ENCODE results near the gene FBXW7.

Gene FBXW7

DNA sequence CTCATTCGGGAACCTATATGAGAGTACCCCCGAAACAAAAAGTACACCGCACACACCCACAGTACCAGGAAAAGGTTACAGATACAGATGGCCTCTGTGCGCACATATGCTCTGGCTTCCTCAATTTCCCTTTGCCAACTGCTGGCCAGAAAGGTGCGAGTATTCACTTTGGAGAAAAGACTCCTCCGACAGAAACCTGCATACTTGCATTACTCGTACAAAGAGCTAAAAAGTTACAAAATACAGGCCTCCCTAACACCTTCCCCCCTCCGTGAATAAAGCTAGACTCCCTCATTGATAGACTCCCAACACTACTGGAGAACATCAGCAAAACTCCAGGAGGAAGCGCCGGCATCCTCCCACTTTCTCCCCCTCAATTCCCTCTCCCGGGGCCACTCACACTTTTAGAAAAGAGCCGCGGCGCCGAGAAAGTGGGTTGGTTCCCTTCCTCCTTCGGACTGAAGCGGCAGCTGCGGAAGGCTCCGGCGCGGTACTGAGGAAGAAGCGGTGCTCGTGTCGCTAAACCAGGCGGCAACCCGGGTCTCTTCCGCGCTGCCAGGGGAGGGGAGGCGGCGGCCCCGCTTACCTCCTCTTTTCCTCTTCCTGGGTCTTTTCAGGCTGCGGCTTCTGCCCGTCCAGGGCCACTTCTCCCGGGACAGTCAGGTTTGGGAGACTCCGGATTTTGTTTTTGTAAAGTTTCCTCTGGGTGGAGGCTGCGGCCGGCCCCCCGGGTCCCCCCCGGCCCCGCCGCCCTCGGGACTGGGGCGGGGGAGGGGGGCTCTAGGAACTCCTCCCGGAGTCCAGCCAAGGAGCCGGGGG is 1.1 kb downstream of the FBXW7 start:
- H3K4me2 ChIP-seq = peak overlapping the region; percentile 89
- H3K4me1 ChIP-seq = peaks cover 59% of the 10 kb centered on the region
- TF ChIP-seq Cebpa-rat (IDR thresholded peaks at IDR 0.05) = no peak
- H3K27ac ChIP-seq = peak overlapping the region; percentile 93
- H3K36me3 ChIP-seq = peaks cover 22% of the 10 kb centered on the region
- peak overlapping the region; percentile 98 for H3K4me3 ChIP-seq
- peaks cover 7% of the 10 kb centered on the region for H3K9me3 ChIP-seq
- H4K20me1 ChIP-seq = peaks cover 73% of the 10 kb centered on the region
- no peaks in the 10 kb centered on the region for H3K27me3 ChIP-seq
- peak overlapping the region; percentile 94 for H3K9ac ChIP-seq

GRCh38 chr4:152531479-152531878 is 4.4 kb downstream of the FBXW7 start:
- H3K4me1 ChIP-seq = peaks cover 39% of the 10 kb centered on the region
- peak overlapping the region; percentile 89 for H3K4me2 ChIP-seq
- peaks cover 18% of the 10 kb centered on the region for H3K36me3 ChIP-seq
- H3K27ac ChIP-seq = no peak overlapping the region
- no peaks in the 10 kb centered on the region for H3K27me3 ChIP-seq
- peaks cover 85% of the 10 kb centered on the region for H4K20me1 ChIP-seq
- no peak overlapping the region for H3K9ac ChIP-seq
- TF ChIP-seq Cebpa-rat (IDR thresholded peaks at IDR 0.05) = no peak
- H3K9me3 ChIP-seq = no peaks in the 10 kb centered on the region
- H3K4me3 ChIP-seq = no peak overlapping the region

- no peaks in the 10 kb centered on the region for H3K27me3 ChIP-seq
- no peaks in the 10 kb centered on the region for H3K9me3 ChIP-seq
- 0 out of 2 replicates have a peak overlapping the region, but pooled peaks have one; percentile 89 for H3K4me2 ChIP-seq
- no peak overlapping the region for H3K27ac ChIP-seq
- no peak overlapping the region for H3K4me3 ChIP-seq
- peaks cover 19% of the 10 kb centered on the region for H3K36me3 ChIP-seq
- peaks cover 87% of the 10 kb centered on the region for H4K20me1 ChIP-seq
- H3K9ac ChIP-seq = no peak overlapping the region
- no peak for TF ChIP-seq Cebpa-rat (IDR thresholded peaks at IDR 0.05)
- peaks cover 39% of the 10 kb centered on the region for H3K4me1 ChIP-seq
Observed at GRCh38 chr4:152530600-152530999, 5.3 kb downstream of the FBXW7 start.

DNA sequence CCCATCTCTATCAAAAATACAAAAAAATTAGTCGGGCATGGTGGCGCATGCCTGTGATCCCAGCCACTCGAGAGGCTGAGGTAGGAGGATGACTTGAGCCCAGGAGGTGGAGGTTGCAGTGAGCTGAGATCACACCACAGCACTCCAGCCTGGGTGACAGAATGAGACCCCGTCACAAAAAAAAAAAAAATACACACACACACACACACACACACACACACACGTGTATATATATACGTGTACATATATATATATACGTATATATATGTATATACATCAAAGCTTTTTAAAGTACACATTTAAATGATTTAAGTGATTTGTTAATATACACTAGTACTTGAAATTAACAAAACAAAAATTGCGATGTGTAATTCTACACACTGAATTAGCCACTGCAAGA is 6.0 kb downstream of the FBXW7 start:
- TF ChIP-seq Cebpa-rat (IDR thresholded peaks at IDR 0.05) = no peak
- no peak overlapping the region for H3K9ac ChIP-seq
- no peak overlapping the region for H3K27ac ChIP-seq
- H3K4me1 ChIP-seq = peaks cover 39% of the 10 kb centered on the region
- H3K27me3 ChIP-seq = no peaks in the 10 kb centered on the region
- H3K4me3 ChIP-seq = no peak overlapping the region
- peaks cover 87% of the 10 kb centered on the region for H4K20me1 ChIP-seq
- H3K9me3 ChIP-seq = no peaks in the 10 kb centered on the region
- H3K36me3 ChIP-seq = peaks cover 22% of the 10 kb centered on the region
- no peak overlapping the region for H3K4me2 ChIP-seq

DNA sequence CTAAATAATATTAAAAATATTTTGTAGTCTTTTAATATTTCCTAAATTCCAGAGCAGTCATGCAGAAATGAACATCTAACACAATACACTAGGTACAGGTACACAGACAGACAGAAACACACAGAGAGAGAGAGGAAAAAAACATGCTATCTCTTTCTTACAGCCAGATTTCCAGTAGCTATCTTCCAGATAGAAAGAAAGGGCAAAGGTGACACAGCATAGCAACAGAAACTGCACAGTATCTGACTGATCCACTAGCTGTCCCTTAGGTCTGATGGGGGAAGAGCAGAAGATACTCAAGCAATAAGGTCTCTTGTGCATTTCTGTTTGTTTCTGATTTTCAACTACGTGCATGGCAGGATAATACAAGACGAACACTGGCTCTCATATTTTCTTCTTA is 7.8 kb downstream of the FBXW7 start:
- Histone ChIP-seq H3K4me3 (no peak overlapping the region), H3K27ac (no peak overlapping the region), H3K9me3 (no peaks in the 10 kb centered on the region), H3K9ac (no peak overlapping the region), H3K4me1 (peaks cover 27% of the 10 kb centered on the region), H3K27me3 (no peaks in the 10 kb centered on the region), H3K36me3 (peaks cover 22% of the 10 kb centered on the region), H3K4me2 (no peak overlapping the region), H4K20me1 (peaks cover 87% of the 10 kb centered on the region)
- TF ChIP-seq Cebpa-rat (IDR thresholded peaks at IDR 0.05) = no peak

- Histone ChIP-seq H3K36me3 (peaks cover 29% of the 10 kb centered on the region), H3K9ac (no peak overlapping the region), H3K27me3 (no peaks in the 10 kb centered on the region), H3K27ac (no peak overlapping the region), H3K9me3 (peaks cover 5% of the 10 kb centered on the region), H3K4me1 (peaks cover 5% of the 10 kb centered on the region; the same call in 1 of the 2 replicates), H3K4me3 (no peak overlapping the region), H4K20me1 (peaks cover 86% of the 10 kb centered on the region), H3K4me2 (no peak overlapping the region)
- no peak for TF ChIP-seq Cebpa-rat (IDR thresholded peaks at IDR 0.05)
Observed at GRCh38 chr4:152525878-152526277, 10.0 kb downstream of the FBXW7 start.

DNA sequence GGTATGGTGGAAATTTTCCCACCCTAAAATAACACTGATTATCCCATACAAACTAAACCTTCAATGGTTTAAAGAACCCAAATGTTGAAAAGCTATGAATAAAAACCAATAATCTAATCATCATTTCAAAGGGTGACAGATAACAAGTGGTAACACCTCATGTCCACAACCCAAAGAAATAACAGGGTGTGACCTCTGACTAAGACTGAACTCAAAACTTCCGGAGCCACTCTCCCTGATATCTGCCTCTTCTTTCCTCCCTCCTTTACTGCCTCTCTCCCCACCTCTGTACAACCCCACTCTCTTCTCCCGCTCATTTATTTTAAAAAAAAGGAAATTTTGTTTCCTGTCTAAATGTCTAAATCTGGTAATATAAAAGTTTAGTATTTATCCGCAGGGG is 11.5 kb downstream of the FBXW7 start:
- Histone ChIP-seq H3K27ac (no peak overlapping the region), H3K9me3 (peaks cover 11% of the 10 kb centered on the region), H3K4me3 (no peak overlapping the region), H3K9ac (no peak overlapping the region), H4K20me1 (peaks cover 77% of the 10 kb centered on the region), H3K36me3 (peaks cover 25% of the 10 kb centered on the region), H3K4me1 (no peaks in the 10 kb centered on the region), H3K27me3 (no peaks in the 10 kb centered on the region), H3K4me2 (no peak overlapping the region)
- TF ChIP-seq Cebpa-rat (IDR thresholded peaks at IDR 0.05) = no peak

DNA sequence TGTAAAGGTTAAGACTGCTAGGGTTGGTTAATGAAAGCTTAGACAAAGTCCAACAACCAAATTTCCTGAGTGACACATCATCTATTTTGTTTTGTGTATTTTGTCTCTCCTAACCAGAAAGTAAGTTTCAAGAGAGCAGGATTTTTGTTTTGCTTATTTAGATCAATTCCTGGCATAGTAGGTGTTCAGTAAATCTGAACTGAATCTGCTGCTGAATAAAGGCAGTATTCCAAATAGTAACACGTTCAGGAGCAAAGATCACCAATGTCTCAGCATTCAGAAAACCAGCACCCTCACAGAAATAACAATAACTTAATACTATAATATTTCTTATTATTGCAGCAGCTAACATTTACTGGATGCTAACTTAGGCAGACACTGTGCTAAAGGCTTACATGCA is 12.2 kb downstream of the FBXW7 start:
- no peaks in the 10 kb centered on the region for H3K27me3 ChIP-seq
- H3K36me3 ChIP-seq = peaks cover 25% of the 10 kb centered on the region
- H3K4me1 ChIP-seq = no peaks in the 10 kb centered on the region
- H3K9me3 ChIP-seq = peaks cover 11% of the 10 kb centered on the region
- H3K27ac ChIP-seq = no peak overlapping the region
- no peak overlapping the region for H3K9ac ChIP-seq
- TF ChIP-seq Cebpa-rat (IDR thresholded peaks at IDR 0.05) = no peak
- peaks cover 74% of the 10 kb centered on the region for H4K20me1 ChIP-seq
- no peak overlapping the region for H3K4me3 ChIP-seq
- H3K4me2 ChIP-seq = no peak overlapping the region

- H3K4me2 ChIP-seq = no peak overlapping the region
- no peak overlapping the region for H3K27ac ChIP-seq
- H3K9me3 ChIP-seq = peaks cover 16% of the 10 kb centered on the region
- H3K27me3 ChIP-seq = no peaks in the 10 kb centered on the region
- no peak overlapping the region for H3K9ac ChIP-seq
- peaks cover 32% of the 10 kb centered on the region for H3K36me3 ChIP-seq
- peaks cover 72% of the 10 kb centered on the region for H4K20me1 ChIP-seq
- no peak for TF ChIP-seq Cebpa-rat (IDR thresholded peaks at IDR 0.05)
- H3K4me1 ChIP-seq = no peaks in the 10 kb centered on the region
- H3K4me3 ChIP-seq = no peak overlapping the region
Observed at GRCh38 chr4:152522754-152523153, 13.1 kb downstream of the FBXW7 start.

- H3K4me1 ChIP-seq = no peaks in the 10 kb centered on the region
- H3K4me3 ChIP-seq = no peak overlapping the region
- H3K27me3 ChIP-seq = no peaks in the 10 kb centered on the region
- no peak overlapping the region for H3K27ac ChIP-seq
- no peak overlapping the region for H3K4me2 ChIP-seq
- peaks cover 16% of the 10 kb centered on the region for H3K9me3 ChIP-seq
- peaks cover 29% of the 10 kb centered on the region for H3K36me3 ChIP-seq
- no peak overlapping the region for H3K9ac ChIP-seq
- no peak for TF ChIP-seq Cebpa-rat (IDR thresholded peaks at IDR 0.05)
- peaks cover 73% of the 10 kb centered on the region for H4K20me1 ChIP-seq
Observed at GRCh38 chr4:152522245-152522644, 13.6 kb downstream of the FBXW7 start.
